ENCODE measurements around the gene DDR2.

DNA sequence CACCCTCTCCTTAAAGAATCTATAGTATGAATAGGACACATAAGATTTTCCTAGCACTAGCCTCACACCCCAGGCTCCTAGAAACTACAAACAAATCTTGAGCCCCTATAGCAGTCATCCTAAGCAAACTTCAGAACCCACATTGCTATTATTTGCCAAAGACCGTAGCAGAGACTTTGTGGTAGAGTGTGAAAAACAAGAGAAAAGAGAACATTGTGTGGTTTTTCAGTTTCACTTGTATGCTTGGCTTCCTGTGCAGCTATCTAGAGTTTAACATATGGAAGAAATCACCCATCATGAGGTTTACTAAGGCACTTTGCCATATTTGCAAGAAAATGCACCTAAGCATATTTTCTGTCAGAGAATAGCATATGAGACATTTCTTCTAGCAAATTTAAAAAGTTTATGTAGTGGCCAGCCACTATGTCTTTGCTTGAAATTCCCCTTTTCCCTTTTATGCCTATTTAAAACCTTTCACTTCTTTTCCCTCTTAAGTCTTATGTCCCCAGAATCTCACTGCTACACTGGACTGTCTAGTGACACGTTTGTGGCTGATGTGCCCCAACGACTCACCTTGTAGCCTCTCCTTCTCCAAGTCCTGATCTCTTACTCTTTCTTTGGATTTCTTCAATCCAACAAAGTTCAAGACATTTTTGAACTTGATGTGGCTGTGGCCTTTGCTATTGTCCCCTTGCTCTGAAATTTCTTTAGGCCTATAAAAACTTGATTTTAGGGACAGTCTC lies 203.1 kb downstream of the DDR2 start:
- TF ChIP-seq EZH2phosphoT487 (IDR thresholded peaks at IDR 0.05; ENCODE audit: insufficient read depth, low read depth) (no peak), EZH2 (IDR thresholded peaks at IDR 0.05; ENCODE audit: insufficient read depth, poor library complexity, severe bottlenecking) (no peak)
